GM12864 (cell line): ENCODE measurements around the gene JUP.

Experiments used
- DNase-seq: peaks from one replicate; pipeline ENCODE4 v3.0.0-alpha.2; 2011; ENCODE audit warnings: low read depth
- H3K4me3 ChIP-seq: 2 replicates; pipeline ENCODE4 v1.5.1; 2011; ENCODE audit warnings: mild to moderate bottlenecking, low read depth, low read length, control low read depth
- TF ChIP-seq, protein P1 (sequence below): IDR thresholded peaks from 2 replicates; pipeline ENCODE4 v1.5.1; 2011; ENCODE audit warnings: low read depth, mild to moderate bottlenecking, moderate library complexity, low read length, control low read depth, inconsistent platforms; ENCODE audit errors: missing control alignments

The JUP gene

DNA sequence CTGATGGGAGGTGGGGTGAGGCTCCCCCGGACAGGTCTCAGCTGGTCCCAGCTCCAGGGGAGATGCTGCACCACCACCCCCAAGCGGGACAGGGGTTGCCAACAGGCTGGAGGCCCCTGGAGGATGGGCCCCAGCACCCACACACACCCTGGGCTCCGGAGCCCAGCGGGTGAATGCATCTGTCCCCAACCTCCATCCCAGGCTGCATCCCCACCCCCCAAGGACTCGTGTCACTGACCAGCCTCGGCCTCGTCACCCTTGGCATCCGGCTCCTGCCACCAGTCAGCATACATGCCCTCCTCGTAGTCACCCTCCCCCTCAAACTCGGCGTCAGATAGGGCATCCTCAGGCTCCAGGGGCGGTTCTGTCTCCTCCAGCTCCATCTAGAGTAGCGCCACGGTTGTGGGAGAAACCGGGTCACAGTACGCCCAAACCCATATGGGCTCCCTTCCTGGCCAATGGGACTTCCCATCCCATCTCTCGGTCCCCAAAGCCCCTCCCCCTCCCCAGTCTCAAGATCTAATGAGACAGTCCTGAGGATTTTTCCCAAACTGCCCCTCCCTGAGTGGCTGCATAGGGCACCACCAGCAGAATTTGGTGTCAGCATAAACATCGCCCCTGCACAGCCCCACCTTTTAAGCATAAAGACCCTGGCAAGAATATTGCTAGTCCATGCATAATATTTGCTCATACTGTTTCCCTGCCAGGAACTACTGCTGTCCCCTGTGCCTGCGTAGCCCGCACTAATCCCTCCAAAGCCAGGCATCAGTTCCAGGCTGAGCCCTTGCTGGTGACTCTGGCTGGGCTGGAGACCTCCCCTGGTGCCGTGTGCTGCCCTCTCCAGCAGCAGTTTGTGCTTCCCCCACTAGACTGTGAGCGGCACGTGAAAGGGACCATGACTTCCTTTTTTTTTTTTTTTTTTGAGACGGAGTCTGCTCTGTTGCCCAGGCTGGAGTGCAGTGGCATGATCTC is 16.8 kb upstream of the JUP start:
- H3K4me3 ChIP-seq, result no peak overlapping the region
- no peak for DNase-seq
- TF ChIP-seq, protein P1, sequence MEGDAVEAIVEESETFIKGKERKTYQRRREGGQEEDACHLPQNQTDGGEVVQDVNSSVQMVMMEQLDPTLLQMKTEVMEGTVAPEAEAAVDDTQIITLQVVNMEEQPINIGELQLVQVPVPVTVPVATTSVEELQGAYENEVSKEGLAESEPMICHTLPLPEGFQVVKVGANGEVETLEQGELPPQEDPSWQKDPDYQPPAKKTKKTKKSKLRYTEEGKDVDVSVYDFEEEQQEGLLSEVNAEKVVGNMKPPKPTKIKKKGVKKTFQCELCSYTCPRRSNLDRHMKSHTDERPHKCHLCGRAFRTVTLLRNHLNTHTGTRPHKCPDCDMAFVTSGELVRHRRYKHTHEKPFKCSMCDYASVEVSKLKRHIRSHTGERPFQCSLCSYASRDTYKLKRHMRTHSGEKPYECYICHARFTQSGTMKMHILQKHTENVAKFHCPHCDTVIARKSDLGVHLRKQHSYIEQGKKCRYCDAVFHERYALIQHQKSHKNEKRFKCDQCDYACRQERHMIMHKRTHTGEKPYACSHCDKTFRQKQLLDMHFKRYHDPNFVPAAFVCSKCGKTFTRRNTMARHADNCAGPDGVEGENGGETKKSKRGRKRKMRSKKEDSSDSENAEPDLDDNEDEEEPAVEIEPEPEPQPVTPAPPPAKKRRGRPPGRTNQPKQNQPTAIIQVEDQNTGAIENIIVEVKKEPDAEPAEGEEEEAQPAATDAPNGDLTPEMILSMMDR, result no peak

DNA sequence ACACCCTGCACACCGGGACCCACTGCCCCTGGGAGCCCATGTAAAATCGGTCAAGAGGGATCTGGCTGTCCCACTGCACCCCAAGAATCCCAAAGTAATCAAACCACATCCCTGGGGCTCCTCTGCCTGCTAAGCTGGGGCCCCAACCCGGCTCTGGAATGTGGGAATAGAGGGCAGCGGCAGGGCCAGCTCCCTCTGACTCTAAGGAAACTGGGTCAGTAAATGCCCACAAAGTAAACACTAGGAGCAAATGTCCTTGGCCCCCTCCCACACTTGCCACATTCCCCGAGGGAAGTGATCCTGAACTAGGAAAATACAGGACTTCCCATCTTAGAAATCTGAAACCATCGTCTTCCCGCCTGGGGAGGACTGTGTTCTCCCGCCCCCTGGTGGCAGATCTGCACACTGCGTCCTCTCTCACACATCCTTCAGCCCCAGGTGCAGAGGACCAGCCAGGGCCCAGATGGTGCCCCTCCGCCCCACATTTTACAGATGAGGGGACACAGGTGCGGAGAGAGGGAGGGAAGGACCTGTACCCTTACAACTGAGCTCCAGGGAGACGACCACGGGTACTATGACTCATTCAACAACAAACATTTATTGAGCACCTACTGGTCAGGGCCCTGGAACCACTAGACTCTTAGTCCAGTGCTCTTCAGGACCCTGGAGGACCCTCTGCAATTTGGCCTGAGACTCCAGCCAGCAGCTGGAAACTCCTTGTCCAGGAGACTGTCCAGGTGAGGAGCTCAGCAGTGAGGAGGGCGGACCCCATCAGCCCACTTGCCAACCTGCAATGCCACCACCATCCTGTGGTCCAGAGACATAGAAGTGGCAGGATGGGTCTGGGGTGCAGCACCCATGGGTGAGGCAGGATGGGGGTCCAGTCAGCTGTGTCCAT is 15.1 kb upstream of the JUP start:
- no peak overlapping the region for H3K4me3 ChIP-seq
- TF ChIP-seq, protein P1, result peak; percentile 96

DNA sequence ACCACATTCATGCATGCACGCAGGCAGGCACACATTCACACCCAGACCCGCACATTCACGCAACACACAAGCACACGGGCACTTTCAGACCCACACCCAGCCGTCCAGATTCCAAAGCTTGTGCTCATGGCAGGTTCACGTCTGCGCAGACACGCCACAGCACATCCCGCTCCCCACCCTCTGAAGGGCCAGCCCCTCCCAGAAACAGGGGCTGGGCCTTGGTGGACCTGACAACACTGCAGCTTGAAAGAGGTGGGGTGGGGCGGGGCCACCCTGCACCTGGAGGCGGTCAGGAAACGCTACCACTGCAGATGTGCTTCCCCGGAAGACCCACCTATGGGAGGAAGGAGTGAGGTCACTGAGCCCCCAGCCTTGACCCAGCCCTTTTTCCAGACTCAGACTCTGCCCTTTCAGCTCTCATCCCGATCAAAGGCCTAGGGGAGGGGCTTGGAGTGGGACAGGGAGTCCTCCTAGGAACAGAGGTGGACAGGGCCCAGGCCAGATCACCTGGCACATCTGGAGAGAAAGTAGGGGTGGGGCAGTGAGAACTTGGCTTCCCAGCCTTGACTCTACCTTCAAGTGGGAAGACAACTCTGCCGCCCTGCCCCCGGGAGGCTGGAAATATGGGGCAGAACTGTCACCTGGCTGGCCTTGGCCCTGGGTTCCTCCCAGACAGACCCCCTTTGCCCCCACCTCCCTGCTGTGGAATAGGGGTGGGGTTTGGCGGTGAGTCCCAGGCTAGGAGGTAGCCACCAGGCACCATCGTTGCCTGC is 14.3 kb upstream of the JUP start:
- DNase-seq, result no peak
- TF ChIP-seq, protein P1, result no peak
- no peak overlapping the region for H3K4me3 ChIP-seq

More for the DNA sequence above, 15.1 kb upstream of the JUP start:
- no peak for DNase-seq

DNA sequence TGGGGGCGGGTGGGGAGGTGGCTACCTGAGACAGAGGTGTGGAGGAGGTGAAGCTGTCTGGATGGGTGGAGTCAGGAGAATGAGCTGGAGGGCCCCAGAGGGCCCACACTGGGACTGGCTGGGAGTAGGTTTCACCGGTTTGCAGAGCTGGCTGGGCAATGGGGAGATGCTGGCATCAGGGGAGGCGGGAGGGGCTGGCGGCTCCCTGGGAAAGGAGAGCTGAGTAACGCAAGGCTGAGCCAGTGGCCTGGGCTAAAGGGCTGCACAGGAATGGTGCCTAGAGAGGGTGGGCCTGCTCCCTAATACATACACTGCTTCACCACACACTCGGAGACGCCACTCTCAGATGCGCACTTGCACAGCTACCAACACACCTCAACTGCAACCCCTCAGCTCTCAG is 12.9 kb upstream of the JUP start:
- DNase-seq, result no peak
- TF ChIP-seq, protein P1, result no peak
- no peak overlapping the region for H3K4me3 ChIP-seq

- no peak for DNase-seq
- TF ChIP-seq, protein P1, result no peak
- H3K4me3 ChIP-seq, result no peak overlapping the region
Observed at GRCh38 chr17:41797377-41797776, 10.9 kb upstream of the JUP start.

DNA sequence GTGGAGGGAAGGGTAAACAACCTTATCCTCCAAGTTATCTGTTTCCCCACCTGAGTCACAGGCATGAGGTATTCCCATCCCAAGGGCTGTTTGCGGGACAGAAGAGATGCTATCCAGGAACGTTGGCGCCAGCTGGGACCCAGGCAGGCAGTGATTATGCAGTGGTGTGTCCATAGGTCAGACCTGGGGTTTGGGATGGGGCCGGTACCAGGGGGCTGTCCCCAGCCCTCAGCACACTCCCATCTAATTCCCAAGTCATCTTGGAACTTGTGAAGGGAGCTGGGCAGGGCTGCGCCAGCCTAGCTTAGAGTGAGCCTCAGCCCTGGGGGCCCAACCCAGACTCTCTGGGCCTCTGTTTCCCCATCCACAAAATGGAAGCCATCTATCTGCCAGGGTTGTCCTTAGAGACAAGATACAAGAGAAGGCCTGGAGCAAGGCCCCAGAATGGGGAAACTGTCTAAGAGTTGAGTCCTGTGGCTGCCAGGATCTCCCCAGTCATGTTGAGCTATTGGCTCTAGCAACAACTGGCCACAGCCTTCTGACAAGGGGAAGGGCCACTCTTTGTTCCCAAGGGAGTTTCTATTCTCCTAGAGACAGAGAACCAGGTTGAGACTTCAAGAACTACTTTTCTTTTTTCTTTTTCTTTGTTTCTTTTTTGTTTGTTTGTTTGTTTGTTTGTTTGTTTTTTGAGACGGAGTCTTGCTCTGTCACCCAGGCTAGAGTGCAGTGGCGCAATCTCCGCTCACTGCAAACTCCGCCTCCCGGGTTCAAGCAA is 9.8 kb upstream of the JUP start:
- no peak overlapping the region for H3K4me3 ChIP-seq
- TF ChIP-seq, protein P1, result no peak
- no peak for DNase-seq
